Keratinocyte (primary cell): Measurements from ENCODE around the gene RIN3. TPM values are rescaled to one million over a fixed set of nuclear protein-coding genes. Genes with fewer than 3 reads are reported as not detected.

Experiments used
- DNase-seq: peaks from one replicate; pipeline ENCODE4 v3.0.0-alpha.2; 2011; ENCODE audit warnings: low read depth, missing footprints, low spot score
- FAIRE-seq: peaks from 2 replicates; lab custom pipeline; 2011; peaks lifted over from hg19 to GRCh38; lab: Jason Lieb, UNC
- H2AFZ ChIP-seq: 2 replicates; pipeline ENCODE4 v1.6.0; 2012; ENCODE audit warnings: low read length, control low read depth, inconsistent platforms; ENCODE audit not compliant: control insufficient read depth
- H3K27ac ChIP-seq: 2 replicates; pipeline ENCODE4 v1.5.1; 2011; ENCODE audit warnings: low read length; ENCODE audit not compliant: control insufficient read depth, insufficient read depth
- H3K27me3 ChIP-seq: 3 replicates; pipeline ENCODE4 v1.6.0; 2011; ENCODE audit warnings: low read length; ENCODE audit not compliant: control insufficient read depth, insufficient read depth; ENCODE audit errors: extremely low read depth
- H3K36me3 ChIP-seq, 2 experiments: 2 replicates in 1 of 2; 3 replicates in 1 of 2; pipeline ENCODE4 v1.5.1; 2011; ENCODE audit warnings: low read length in 2 of 2, mild to moderate bottlenecking in 1 of 2; ENCODE audit not compliant: control insufficient read depth in 2 of 2, insufficient read depth in 2 of 2; ENCODE audit errors: extremely low read depth in 1 of 2
- H3K4me1 ChIP-seq: 3 replicates; pipeline ENCODE4 v1.5.1; 2011; ENCODE audit warnings: low read length; ENCODE audit not compliant: control insufficient read depth, insufficient read depth; ENCODE audit errors: extremely low read depth
- H3K4me2 ChIP-seq: 3 replicates; pipeline ENCODE4 v1.6.0; 2011; ENCODE audit warnings: low read depth, low read length; ENCODE audit not compliant: control insufficient read depth, insufficient read depth; ENCODE audit errors: extremely low read depth
- H3K4me3 ChIP-seq, 3 experiments: fragments of 200-600 bp in 1 of 3; sonication (generic) in 1 of 3; 2 replicates in 2 of 3; 3 replicates in 1 of 3; pipeline ENCODE4 v1.5.1; 2011 to 2016; ENCODE audit warnings: low read length in 3 of 3, mild to moderate bottlenecking in 3 of 3, control low read depth in 2 of 3, inconsistent platforms in 1 of 3, low read depth in 1 of 3, mixed read lengths in 1 of 3, mixed run types in 1 of 3, moderate library complexity in 1 of 3; ENCODE audit not compliant: control insufficient read depth in 2 of 3, insufficient read depth in 2 of 3; ENCODE audit errors: extremely low read depth in 1 of 3
- H3K79me2 ChIP-seq: 2 replicates; pipeline ENCODE4 v1.6.0; 2012; ENCODE audit warnings: low read length; ENCODE audit not compliant: control insufficient read depth, insufficient read depth
- H3K9ac ChIP-seq: 3 replicates; pipeline ENCODE4 v1.6.0; 2011; ENCODE audit warnings: low read length; ENCODE audit not compliant: control insufficient read depth, insufficient read depth; ENCODE audit errors: extremely low read depth
- H3K9me1 ChIP-seq: 3 replicates; pipeline ENCODE4 v1.6.0; 2011; ENCODE audit warnings: low read length; ENCODE audit not compliant: control insufficient read depth, insufficient read depth; ENCODE audit errors: extremely low read depth
- H3K9me3 ChIP-seq: 2 replicates; pipeline ENCODE4 v1.5.1; 2012; ENCODE audit warnings: low read depth, low read length; ENCODE audit not compliant: control insufficient read depth
- H4K20me1 ChIP-seq: 3 replicates; pipeline ENCODE4 v1.6.0; 2011; ENCODE audit warnings: low read length; ENCODE audit not compliant: control insufficient read depth, insufficient read depth; ENCODE audit errors: extremely low read depth
- CTCF ChIP-seq, 3 experiments: IDR thresholded peaks in 1 of 3; conservative IDR thresholded peaks in 1 of 3; optimal IDR thresholded peaks in 1 of 3; 2 replicates in 2 of 3; 3 replicates in 1 of 3; pipeline versions ENCODE3 to v1.5.1; 2011; ENCODE audit warnings: low read length in 3 of 3, mild to moderate bottlenecking in 3 of 3, moderate library complexity in 2 of 3, control low read depth in 1 of 3, inconsistent platforms in 1 of 3; ENCODE audit not compliant: insufficient read depth in 2 of 3; ENCODE audit errors: extremely low read depth in 1 of 3
- EZH2 ChIP-seq: IDR thresholded peaks from one replicate; pipeline ENCODE4 v1.6.1; 2012; ENCODE audit warnings: inconsistent platforms, mild to moderate bottlenecking, low read length, moderate library complexity
- dilution Hi-C: fragments of 300-500 bp; cut with MboI; formaldehyde crosslinking; loops from one replicate; pipeline ENCODE4 v1.7.0; 2020; ENCODE audit warnings: low sequenced_read_pairs; ENCODE audit not compliant: extremely low pct_ligation_motif_present
- polyA plus RNA-seq, 5 experiments: library from polyadenylated mRNA; depleted of rRNA in 3 of 5; stranded (reverse) in 3 of 5; stranded (forward) in 1 of 5; unstranded in 1 of 5; fragments of >200 nt; gene quantifications; 1 replicate in 1 of 5; 2 replicates in 3 of 5; 3 replicates in 1 of 5; pipeline versions ENCODE4 v1.2.1 to v1.2.3, GENCODE V29; 2011 to 2012; ENCODE audit warnings: missing spikeins in 2 of 5, low read depth in 1 of 5, low replicate concordance in 1 of 5

Gene RIN3
- polyA plus RNA-seq, 1 donor (not counting 4 experiments of a cell fraction or from before 2014, with no cell fraction given): 1.2 TPM

GRCh38 chr14:92560106-92560865 is 46.7 kb downstream of the RIN3 start:
- H3K9ac ChIP-seq: no peak overlapping the region
- H3K36me3 ChIP-seq: peaks cover 0 to 3% of the 10 kb centered on the region in 2 experiments
- no peaks in the 10 kb centered on the region for H3K9me1 ChIP-seq
- FAIRE-seq (no peak), DNase-seq (no peak)
- no peak overlapping the region for H3K27ac ChIP-seq
- no peak overlapping the region for H2AFZ ChIP-seq
- no peak overlapping the region for H3K4me3 ChIP-seq
- TF ChIP-seq CTCF (optimal IDR thresholded peaks at IDR 0.05 in 1 of 3, IDR thresholded peaks at IDR 0.05 in 1 of 3, conservative IDR thresholded peaks at IDR 0.05 in 1 of 3; ENCODE audit: extremely low read depth in 1 of 3, insufficient read depth in 2 of 3, low read length in 3 of 3) (no peak), EZH2 (no peak)
- no peaks in the 10 kb centered on the region for H4K20me1 ChIP-seq
- dilution Hi-C loops: no loop called here
- H3K27me3 ChIP-seq: no peaks in the 10 kb centered on the region
- no peaks in the 10 kb centered on the region for H3K9me3 ChIP-seq
- peaks cover 10% of the 10 kb centered on the region for H3K4me1 ChIP-seq
- no peaks in the 10 kb centered on the region for H3K79me2 ChIP-seq
- no peak overlapping the region for H3K4me2 ChIP-seq

- Histone ChIP-seq H2AFZ (no peak overlapping the region), H3K4me1 (peaks cover 18% of the 10 kb centered on the region), H3K9ac (no peak overlapping the region), H3K4me3 (no peak overlapping the region), H3K79me2 (no peaks in the 10 kb centered on the region), H3K36me3 (peaks cover 1 to 5% of the 10 kb centered on the region in 2 experiments), H4K20me1 (peaks cover 3% of the 10 kb centered on the region), H3K9me3 (no peaks in the 10 kb centered on the region), H3K9me1 (no peaks in the 10 kb centered on the region), H3K27ac (no peak overlapping the region), H3K4me2 (no peak overlapping the region), H3K27me3 (no peaks in the 10 kb centered on the region)
- DNase-seq (no peak), FAIRE-seq (no peak)
- TF ChIP-seq CTCF (optimal IDR thresholded peaks at IDR 0.05 in 1 of 3, IDR thresholded peaks at IDR 0.05 in 1 of 3, conservative IDR thresholded peaks at IDR 0.05 in 1 of 3; ENCODE audit: extremely low read depth in 1 of 3, insufficient read depth in 2 of 3, low read length in 3 of 3) (no peak), EZH2 (no peak)
- dilution Hi-C loops: no loop called here
These were observed 48.4 kb downstream of the RIN3 start for GRCh38 chr14:92561906-92562479.
